ENCODE measurements around the gene KIAA0040.
"Not testable (repeated sequence)": the region's sequence is repeated elsewhere in the genome, so short reads cannot be mapped to it uniquely, and the experiment has no call there.

The KIAA0040 gene

DNA sequence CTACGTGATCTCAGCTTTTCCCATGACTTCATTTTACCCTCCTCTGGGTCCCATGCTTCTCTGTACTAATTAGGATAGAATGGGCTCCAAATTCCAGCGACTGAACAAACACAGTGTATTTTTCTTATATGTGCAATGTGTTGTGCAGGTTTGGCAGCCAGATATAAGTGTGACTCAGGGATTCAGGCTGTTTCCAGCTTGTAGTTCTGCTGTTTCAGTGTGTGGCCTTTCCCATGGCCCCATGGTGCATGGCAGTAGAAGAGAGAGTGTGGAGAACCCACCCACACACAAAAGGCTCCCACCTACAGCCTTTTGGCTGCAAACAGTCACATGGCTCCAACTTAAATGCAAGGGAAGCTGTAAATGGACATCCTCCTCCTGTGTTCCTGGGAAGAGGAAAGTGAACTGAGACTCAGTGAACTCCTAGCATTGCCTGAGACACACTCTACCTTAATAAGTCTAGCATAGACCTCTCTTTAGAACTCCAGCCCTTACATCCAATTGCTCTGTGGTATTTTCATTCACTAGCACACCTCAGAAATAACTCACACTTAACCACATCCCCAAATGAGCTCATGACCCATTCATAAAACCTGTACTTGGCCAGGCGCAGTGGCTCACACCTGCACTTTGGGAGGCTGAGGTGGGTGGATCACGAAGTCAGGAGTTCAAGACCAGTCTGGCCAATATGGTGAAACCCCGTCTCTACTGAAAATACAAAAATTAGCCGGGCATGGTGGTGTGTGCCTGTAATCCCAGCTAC, 58.7 kb downstream of the KIAA0040 start:
- no peak for DNase-seq

DNA sequence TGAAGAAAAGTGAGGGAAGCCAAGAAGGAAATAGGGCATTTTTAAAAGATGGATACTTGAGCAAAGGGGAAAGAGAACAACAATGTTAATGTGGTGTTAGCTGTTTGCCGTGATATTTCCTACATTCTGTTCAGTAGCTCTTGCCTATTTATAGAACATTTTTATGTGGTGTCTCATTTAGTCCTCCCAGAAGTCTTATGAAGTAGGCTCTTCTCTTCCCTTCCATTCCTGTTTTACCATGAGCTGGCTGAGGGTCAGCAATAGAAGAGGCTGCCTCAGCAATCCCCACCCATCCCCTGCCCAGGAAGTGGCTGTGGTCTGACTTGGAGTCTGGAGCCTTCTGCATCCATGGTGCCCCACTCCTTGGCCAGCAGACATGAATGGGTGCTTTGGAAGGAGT, 60.1 kb downstream of the KIAA0040 start:
- DNase-seq: no peak

DNA sequence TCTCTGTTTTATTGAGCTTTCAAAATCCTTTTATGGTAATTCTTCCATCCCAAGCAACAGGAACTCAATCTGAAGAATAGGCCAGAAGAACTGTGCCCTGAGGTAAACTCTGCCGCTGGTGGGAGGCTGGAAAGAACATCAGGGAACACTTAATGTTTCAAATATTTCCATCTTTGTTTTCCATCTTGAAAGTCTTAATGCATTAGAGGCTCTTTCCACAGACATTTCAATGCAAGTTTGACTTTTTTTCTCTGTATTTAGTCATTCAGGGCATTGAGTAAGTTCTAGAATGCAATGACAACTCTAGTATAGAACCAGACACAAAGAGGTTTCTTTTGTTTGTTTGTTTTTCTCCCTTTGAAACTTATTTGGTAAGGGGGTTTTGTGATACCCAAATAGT, 61.5 kb downstream of the KIAA0040 start:
- DNase-seq: no peak

GRCh38 chr1:175130649-175131045, 61.9 kb downstream of the KIAA0040 start:
- DNase-seq: no peak

- no peak for DNase-seq
Measured at GRCh38 chr1:175129997-175130648, 62.5 kb downstream of the KIAA0040 start.

DNA sequence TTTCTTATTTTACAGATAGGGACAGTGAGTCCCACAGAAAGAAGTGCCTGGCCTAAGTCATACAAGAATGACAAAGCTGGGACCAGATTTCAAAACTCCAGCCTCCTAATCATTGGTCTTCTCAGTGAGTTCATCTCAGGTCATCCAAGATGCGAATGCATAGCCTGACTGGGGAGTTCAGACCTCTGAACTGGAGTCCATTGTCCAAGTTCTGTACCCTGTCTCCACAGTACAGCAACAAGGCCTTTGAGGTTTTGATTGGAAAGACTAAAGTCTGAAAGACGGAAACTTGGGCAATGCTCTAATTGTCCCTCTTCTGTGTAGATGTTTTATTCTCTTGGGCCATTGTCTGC, 63.0 kb downstream of the KIAA0040 start:
- DNase-seq: no peak

- no peak for DNase-seq
Measured at GRCh38 chr1:175129182-175129581, 63.4 kb downstream of the KIAA0040 start.

DNA sequence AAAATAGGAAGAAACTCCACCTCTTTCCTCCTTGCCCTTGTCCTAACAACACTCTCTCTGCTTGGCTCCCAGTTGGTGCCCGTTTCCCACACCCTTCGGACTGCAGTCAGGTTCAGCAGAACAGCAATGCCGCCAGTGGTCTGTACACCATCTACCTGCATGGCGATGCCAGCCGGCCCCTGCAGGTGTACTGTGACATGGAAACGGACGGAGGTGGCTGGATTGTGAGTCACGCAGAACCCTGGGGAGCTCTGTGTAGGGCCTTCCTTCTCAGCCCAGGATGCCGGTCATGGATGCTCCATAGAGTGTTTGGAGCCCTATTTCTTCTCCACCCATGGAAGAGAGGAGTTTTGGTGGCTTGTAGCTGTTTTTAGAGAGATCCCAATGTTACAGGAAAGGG, 64.1 kb downstream of the KIAA0040 start:
- DNase-seq: no peak

- DNase-seq: no peak
Measured at GRCh38 chr1:175127565-175127964, 65.0 kb downstream of the KIAA0040 start.

DNA sequence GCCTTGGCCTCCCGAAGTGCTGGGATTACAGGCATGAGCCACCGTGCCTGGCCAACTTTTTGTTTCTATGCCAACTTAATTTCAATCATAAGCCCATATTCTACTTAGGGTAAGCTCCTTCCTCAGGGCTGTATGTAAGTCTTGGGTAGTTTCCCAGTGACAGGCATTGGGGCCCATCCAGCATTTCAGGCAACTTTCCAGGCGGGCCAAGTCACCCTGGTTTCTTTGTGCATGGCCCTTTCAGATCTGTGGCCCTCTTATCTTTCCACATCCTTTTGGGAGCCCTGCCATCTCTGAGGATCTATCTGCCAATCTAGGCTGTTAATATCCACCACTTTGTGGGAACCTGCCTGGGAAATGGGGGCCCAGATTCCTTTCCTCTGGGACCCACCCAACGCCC, 66.2 kb downstream of the KIAA0040 start:
- DNase-seq: no peak

DNA sequence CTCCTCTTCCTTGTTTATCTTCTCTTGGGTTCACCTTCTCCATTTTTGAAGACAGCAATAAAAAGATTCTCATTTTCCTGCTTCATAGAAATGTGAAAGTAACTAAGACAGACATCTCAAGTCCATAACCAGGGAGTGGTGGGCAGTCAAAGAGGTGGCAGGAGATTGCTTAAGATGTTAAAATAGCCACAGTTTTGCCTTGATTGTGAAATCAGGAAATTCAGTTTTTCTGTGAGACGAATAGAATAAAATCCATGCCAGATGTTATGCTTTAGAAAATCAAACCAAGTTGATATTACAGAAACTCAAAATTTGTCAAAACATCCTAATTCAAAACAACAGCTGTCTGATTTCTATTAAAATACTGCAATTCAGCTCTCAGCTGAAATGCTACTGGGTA, 67.7 kb downstream of the KIAA0040 start:
- no peak for DNase-seq

GRCh38 chr1:175120511-175120910, 72.1 kb downstream of the KIAA0040 start:
- no peak for DNase-seq

- no peak for DNase-seq
Measured at GRCh38 chr1:175118375-175119367, 73.9 kb downstream of the KIAA0040 start.

- DNase-seq: no peak
Measured at GRCh38 chr1:175116903-175117302, 75.7 kb downstream of the KIAA0040 start.

- DNase-seq: no peak
Measured at GRCh38 chr1:175116210-175116798, 76.3 kb downstream of the KIAA0040 start.

- no peak for DNase-seq
Measured at GRCh38 chr1:175114996-175115395, 77.6 kb downstream of the KIAA0040 start.

GRCh38 chr1:175108331-175108820, 84.2 kb downstream of the KIAA0040 start:
- DNase-seq: not testable (repeated sequence)

All from activated CD4-positive, alpha-beta T cell treated with anti-CD3 and anti-CD28 coated beads, Interleukin-10, Interleukin-2, amounts not matched to agents 100 ng/mL and 50 ng/mL, durations not matched to agents 16 hours and 8 hours (primary cell).